ENCODE measurements around the gene DOC2A. TPM values are rescaled to one million over a fixed set of nuclear protein-coding genes. Genes with fewer than 3 reads are reported as not detected.

DOC2A gene
- total and polyA plus RNA-seq, 9 of the 15 experiments (the other 6 are each of a cell fraction or from before 2014, with no cell fraction given): 0.03 to 0.38 (median 0.28) TPM; not detected in 1

- 0 out of 2 replicates have a peak, but pooled peaks have one; percentile 43 for TF ChIP-seq KLF6 (CRISPR knock-in tag; IDR thresholded peaks at IDR 0.05; ENCODE audit: borderline replicate concordance)
- peak; percentile 64 for TF ChIP-seq SAP30 (IDR thresholded peaks at IDR 0.05; ENCODE audit: borderline replicate concordance, insufficient read depth, low read depth, low read length, poor library complexity, severe bottlenecking)
- TF ChIP-seq FOXJ3 (CRISPR knock-in tag; IDR thresholded peaks at IDR 0.05): no peak
- no peak for TF ChIP-seq SMAD1 (IDR thresholded peaks at IDR 0.05; ENCODE audit: low read depth, low read length, partially characterized antibody)
- no peak for TF ChIP-seq DIDO1 (tag; IDR thresholded peaks at IDR 0.05; ENCODE audit: low read depth)
- TF ChIP-seq SAFB (IDR thresholded peaks at IDR 0.05; ENCODE audit: borderline replicate concordance, low read depth, low read length): 0 out of 2 replicates have a peak, but pooled peaks have one; percentile 35
- TF ChIP-seq, protein P1, sequence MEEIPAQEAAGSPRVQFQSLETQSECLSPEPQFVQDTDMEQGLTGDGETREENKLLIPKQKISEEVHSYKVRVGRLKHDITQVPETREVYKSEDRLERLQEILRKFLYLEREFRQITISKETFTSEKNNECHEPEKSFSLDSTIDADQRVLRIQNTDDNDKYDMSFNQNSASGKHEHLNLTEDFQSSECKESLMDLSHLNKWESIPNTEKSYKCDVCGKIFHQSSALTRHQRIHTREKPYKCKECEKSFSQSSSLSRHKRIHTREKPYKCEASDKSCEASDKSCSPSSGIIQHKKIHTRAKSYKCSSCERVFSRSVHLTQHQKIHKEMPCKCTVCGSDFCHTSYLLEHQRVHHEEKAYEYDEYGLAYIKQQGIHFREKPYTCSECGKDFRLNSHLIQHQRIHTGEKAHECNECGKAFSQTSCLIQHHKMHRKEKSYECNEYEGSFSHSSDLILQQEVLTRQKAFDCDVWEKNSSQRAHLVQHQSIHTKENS (CRISPR knock-in tag; IDR thresholded peaks at IDR 0.05): no peak
- TF ChIP-seq NBN (IDR thresholded peaks at IDR 0.05; ENCODE audit: low read depth): 0 out of 2 replicates have a peak, but pooled peaks have one; percentile 17
- TF ChIP-seq ATF7 (IDR thresholded peaks at IDR 0.05): peak; percentile 76
- no peak for TF ChIP-seq MIER1 (IDR thresholded peaks at IDR 0.05; ENCODE audit: low read depth)
- peak; percentile 64 to 95 (median 87) for TF ChIP-seq YY1 (IDR thresholded peaks at IDR 0.05; ENCODE audit: borderline replicate concordance in 1 of 3, control insufficient read depth in 1 of 3, extremely low read depth in 1 of 3, insufficient read depth in 3 of 3, insufficient read length in 1 of 3, insufficient replicate concordance in 2 of 3, low read depth in 1 of 3, low read length in 2 of 3)
- TF ChIP-seq, protein P2, sequence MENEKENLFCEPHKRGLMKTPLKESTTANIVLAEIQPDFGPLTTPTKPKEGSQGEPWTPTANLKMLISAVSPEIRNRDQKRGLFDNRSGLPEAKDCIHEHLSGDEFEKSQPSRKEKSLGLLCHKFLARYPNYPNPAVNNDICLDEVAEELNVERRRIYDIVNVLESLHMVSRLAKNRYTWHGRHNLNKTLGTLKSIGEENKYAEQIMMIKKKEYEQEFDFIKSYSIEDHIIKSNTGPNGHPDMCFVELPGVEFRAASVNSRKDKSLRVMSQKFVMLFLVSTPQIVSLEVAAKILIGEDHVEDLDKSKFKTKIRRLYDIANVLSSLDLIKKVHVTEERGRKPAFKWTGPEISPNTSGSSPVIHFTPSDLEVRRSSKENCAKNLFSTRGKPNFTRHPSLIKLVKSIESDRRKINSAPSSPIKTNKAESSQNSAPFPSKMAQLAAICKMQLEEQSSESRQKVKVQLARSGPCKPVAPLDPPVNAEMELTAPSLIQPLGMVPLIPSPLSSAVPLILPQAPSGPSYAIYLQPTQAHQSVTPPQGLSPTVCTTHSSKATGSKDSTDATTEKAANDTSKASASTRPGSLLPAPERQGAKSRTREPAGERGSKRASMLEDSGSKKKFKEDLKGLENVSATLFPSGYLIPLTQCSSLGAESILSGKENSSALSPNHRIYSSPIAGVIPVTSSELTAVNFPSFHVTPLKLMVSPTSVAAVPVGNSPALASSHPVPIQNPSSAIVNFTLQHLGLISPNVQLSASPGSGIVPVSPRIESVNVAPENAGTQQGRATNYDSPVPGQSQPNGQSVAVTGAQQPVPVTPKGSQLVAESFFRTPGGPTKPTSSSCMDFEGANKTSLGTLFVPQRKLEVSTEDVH (IDR thresholded peaks at IDR 0.05; ENCODE audit: low read depth, partially characterized antibody): peak; percentile 95
- TF ChIP-seq TBP (optimal IDR thresholded peaks at IDR 0.05; ENCODE audit: low read depth, low read length): peak; percentile 34
- peak; percentile 59; the same call in 1 of the 2 replicates for TF ChIP-seq GABPA (tag; conservative IDR thresholded peaks at IDR 0.05; ENCODE audit: low read depth)
- TF ChIP-seq BHLHE40 (IDR thresholded peaks at IDR 0.05; ENCODE audit: low read length): 0 out of 2 replicates have a peak, but pooled peaks have one; percentile 16
- no peak for TF ChIP-seq JUNB (CRISPR knock-in tag; conservative IDR thresholded peaks at IDR 0.05)
- TF ChIP-seq HDAC2 (IDR thresholded peaks at IDR 0.05): 0 out of 2 replicates have a peak, but pooled peaks have one; percentile 7
- TF ChIP-seq ZFX (CRISPR knock-in tag; IDR thresholded peaks at IDR 0.05): peak; percentile 94
- peak; percentile 97 for TF ChIP-seq ZBTB2 (IDR thresholded peaks at IDR 0.05)
- no peak for TF ChIP-seq ZNF408 (CRISPR knock-in tag; IDR thresholded peaks at IDR 0.05; ENCODE audit: low read depth)
- TF ChIP-seq RNF2 (IDR thresholded peaks at IDR 0.05): peak; percentile 69
- TF ChIP-seq MCM7 (IDR thresholded peaks at IDR 0.05): no peak
These were observed 37.2 kb downstream of the DOC2A start, which contains the start of gene TAOK2 (continued) for GRCh38 chr16:29973384-29974246.
